ENCODE results near the gene TPPP2. TPM values are rescaled to one million over a fixed set of nuclear protein-coding genes. Genes with fewer than 3 reads are reported as not detected.

Gene TPPP2
- total and polyA plus RNA-seq, 9 of the 15 experiments (the other 6 are each of a cell fraction or from before 2014, with no cell fraction given) = 0.18 TPM; not detected in 8

DNA sequence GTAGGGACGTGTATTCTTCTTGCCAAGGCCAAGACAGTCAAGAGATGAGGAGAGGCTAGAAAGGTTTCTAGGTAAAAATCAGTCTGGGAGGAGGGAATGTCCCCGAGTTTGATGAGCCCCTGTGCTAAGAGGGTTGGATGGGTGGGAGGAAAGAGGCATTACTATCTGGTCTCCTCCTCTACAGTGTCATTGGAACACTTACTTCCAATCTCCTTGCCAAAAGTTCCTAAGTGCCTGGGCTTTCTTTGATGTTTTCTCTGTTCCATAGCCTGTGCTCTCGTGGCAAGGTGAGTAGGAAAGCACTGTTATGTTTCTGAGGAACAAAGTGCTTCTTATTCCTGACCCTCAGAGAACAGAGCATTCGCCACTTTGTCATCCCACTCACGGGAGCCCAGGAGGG is 4.7 kb downstream of the TPPP2 start, which contains the start of gene RNASE13:
Gene RNASE13 (minus strand): TSS at position 101 of the 400 bp plus-strand sequence. CDS start 519 bp downstream, outside the sequence.
- H4K20me1 ChIP-seq (replicated peaks; ENCODE audit: control insufficient read depth, insufficient read depth, low read length) = no peaks in the 10 kb centered on the region
- no peak within 1 kb of the TSS for H2AFZ ChIP-seq (ENCODE audit: low read depth, low read length)
- no peaks in the 10 kb centered on the region for H3K79me2 ChIP-seq (ENCODE audit: control insufficient read depth, insufficient read depth, low read length)
- H3K27me3 ChIP-seq (ENCODE audit: control insufficient read depth in 2 of 2, insufficient read depth in 2 of 2, low read length in 2 of 2) = no peaks in the 10 kb centered on the region
- BruUV-seq (replicated peaks) = no TSS peak
- H3K36me3 ChIP-seq (ENCODE audit: control insufficient read depth, insufficient read depth, low read length) = no peaks in the 10 kb centered on the region
- no peaks in the 10 kb centered on the region for H3K9me1 ChIP-seq (ENCODE audit: control insufficient read depth, insufficient read depth, low read length)
- no peak within 1 kb of the TSS for H3K9ac ChIP-seq (ENCODE audit: insufficient read depth in 1 of 2, low read depth in 2 of 2, low read length in 2 of 2)
- FAIRE-seq = no peak
- no peak within 1 kb of the TSS for H3K27ac ChIP-seq (ENCODE audit: extremely low read depth, low read depth, low read length)
- ATAC-seq = no peak
- no peak within 1 kb of the TSS for H3K4me3 ChIP-seq
- no peaks in the 10 kb centered on the region for H3K9me3 ChIP-seq (replicated peaks; ENCODE audit: control insufficient read depth, insufficient read depth, low read depth, low read length)
- in situ Hi-C loops (cut with MboI) (no loop called here), intact Hi-C loops (cut with micrococcal nuclease) (loop anchor here (5.0 kb wide), 1 partner anchor 337 kb away; no protein-coding TSS in a partner anchor)
- CTCF ChIA-PET (ENCODE audit: low intra/inter-chr PET ratio) = no interaction called here
- no peak for DNase-seq (ENCODE audit: extremely low read depth in 1 of 4, low spot score in 3 of 4)
- H3K4me1 ChIP-seq (replicated peaks in 1 of 2; ENCODE audit: control insufficient read depth in 2 of 2, insufficient read depth in 2 of 2, low read length in 2 of 2) = peaks cover 0 to 14% of the 10 kb centered on the region in 2 experiments; a peak in 3 of 5 replicates
- 12% methylated on average over 4 of the region's 5 CpGs for WGBS (ENCODE audit: insufficient coverage, low coverage, missing lambda C conversion rate)
- no peak within 1 kb of the TSS for H3K4me2 ChIP-seq (ENCODE audit: insufficient read depth, low read length)
- POLR2A ChIA-PET = interaction anchor here (0.8 kb wide), 1 partner anchor 24 kb away, joined by 3 read pairs; no protein-coding TSS in a partner anchor
- TF ChIP-seq ZNF3 (CRISPR knock-in tag; IDR thresholded peaks at IDR 0.05) (no peak), ZKSCAN1 (IDR thresholded peaks at IDR 0.05; ENCODE audit: low read depth, low read length) (no peak), MEF2D (tag; conservative IDR thresholded peaks at IDR 0.05; ENCODE audit: low read depth) (no peak), ZNF436 (CRISPR knock-in tag; IDR thresholded peaks at IDR 0.05) (no peak), NR4A1 (CRISPR knock-in tag; IDR thresholded peaks at IDR 0.05) (no peak), NR4A1 (tag; IDR thresholded peaks at IDR 0.05) (no peak), ASH1L (IDR thresholded peaks at IDR 0.05; ENCODE audit: borderline replicate concordance, low read depth, partially characterized antibody) (no peak), RFX5 (IDR thresholded peaks at IDR 0.05; ENCODE audit: low read depth, low read length) (no peak), RBM39 (optimal IDR thresholded peaks at IDR 0.05; ENCODE audit: low read depth, low read length) (no peak), PHF21A (IDR thresholded peaks at IDR 0.05; ENCODE audit: borderline replicate concordance, low read depth) (no peak), RAD51 (IDR thresholded peaks at IDR 0.05; ENCODE audit: borderline replicate concordance, low read depth) (no peak), ARNT (IDR thresholded peaks at IDR 0.05) (no peak)
- TF ChIP-seq, protein P1, sequence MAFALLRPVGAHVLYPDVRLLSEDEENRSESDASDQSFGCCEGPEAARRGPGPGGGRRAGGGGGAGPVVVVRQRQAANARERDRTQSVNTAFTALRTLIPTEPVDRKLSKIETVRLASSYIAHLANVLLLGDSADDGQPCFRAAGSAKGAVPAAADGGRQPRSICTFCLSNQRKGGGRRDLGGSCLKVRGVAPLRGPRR (CRISPR knock-in tag; IDR thresholded peaks at IDR 0.05) = no peak
- TF ChIP-seq, protein P2, sequence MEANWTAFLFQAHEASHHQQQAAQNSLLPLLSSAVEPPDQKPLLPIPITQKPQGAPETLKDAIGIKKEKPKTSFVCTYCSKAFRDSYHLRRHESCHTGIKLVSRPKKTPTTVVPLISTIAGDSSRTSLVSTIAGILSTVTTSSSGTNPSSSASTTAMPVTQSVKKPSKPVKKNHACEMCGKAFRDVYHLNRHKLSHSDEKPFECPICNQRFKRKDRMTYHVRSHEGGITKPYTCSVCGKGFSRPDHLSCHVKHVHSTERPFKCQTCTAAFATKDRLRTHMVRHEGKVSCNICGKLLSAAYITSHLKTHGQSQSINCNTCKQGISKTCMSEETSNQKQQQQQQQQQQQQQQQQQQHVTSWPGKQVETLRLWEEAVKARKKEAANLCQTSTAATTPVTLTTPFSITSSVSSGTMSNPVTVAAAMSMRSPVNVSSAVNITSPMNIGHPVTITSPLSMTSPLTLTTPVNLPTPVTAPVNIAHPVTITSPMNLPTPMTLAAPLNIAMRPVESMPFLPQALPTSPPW (CRISPR knock-in tag; IDR thresholded peaks at IDR 0.05) = no peak
- TF ChIP-seq, protein P3, sequence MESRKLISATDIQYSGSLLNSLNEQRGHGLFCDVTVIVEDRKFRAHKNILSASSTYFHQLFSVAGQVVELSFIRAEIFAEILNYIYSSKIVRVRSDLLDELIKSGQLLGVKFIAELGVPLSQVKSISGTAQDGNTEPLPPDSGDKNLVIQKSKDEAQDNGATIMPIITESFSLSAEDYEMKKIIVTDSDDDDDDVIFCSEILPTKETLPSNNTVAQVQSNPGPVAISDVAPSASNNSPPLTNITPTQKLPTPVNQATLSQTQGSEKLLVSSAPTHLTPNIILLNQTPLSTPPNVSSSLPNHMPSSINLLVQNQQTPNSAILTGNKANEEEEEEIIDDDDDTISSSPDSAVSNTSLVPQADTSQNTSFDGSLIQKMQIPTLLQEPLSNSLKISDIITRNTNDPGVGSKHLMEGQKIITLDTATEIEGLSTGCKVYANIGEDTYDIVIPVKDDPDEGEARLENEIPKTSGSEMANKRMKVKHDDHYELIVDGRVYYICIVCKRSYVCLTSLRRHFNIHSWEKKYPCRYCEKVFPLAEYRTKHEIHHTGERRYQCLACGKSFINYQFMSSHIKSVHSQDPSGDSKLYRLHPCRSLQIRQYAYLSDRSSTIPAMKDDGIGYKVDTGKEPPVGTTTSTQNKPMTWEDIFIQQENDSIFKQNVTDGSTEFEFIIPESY (CRISPR knock-in tag; IDR thresholded peaks at IDR 0.05) = no peak
- TF ChIP-seq, protein P4, sequence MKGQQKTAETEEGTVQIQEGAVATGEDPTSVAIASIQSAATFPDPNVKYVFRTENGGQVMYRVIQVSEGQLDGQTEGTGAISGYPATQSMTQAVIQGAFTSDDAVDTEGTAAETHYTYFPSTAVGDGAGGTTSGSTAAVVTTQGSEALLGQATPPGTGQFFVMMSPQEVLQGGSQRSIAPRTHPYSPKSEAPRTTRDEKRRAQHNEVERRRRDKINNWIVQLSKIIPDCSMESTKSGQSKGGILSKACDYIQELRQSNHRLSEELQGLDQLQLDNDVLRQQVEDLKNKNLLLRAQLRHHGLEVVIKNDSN (CRISPR knock-in tag; IDR thresholded peaks at IDR 0.05) = no peak

Measured in K562 (cell line).